ENCODE measurements around the gene REPS2. TPM values are rescaled to one million over a fixed set of nuclear protein-coding genes. Genes with fewer than 3 reads are reported as not detected.
A peak's percentile ranks its signal among the peaks of the same experiment; 100 is the strongest.

Gene REPS2
- total and polyA plus RNA-seq, 4 donors: 1.1 to 7.9 (median 4.0) TPM

DNA sequence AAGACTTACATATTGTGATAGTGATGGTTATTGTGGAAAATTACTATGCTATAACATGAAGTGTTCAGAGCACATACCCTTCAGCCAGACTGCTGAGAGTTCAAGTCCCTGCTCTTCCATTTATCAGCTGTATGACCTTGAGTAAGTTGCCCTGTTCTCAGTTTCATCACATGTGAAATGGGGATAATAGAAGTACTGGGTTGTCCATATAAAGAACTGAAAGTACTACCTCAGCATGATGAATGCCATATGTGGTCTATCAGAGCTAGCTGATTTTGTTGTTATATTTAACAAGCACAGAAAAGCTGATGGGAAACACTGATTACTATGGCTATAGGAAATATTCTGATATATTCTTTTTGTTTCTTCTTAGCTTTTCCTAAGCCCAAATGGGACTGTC lies 115.6 kb downstream of the REPS2 start:
- Histone ChIP-seq H3K4me3 (ENCODE audit: low read length in 2 of 2) (no peak overlapping the region), H3K4me1 (ENCODE audit: control insufficient read depth in 1 of 2, insufficient read depth in 2 of 2, low read length in 2 of 2) (no peaks in the 10 kb centered on the region), H3K36me3 (ENCODE audit: control insufficient read depth in 1 of 2, insufficient read depth in 2 of 2, low read length in 1 of 2) (no peaks in the 10 kb centered on the region), H3K27me3 (ENCODE audit: control insufficient read depth in 1 of 2, insufficient read depth in 2 of 2, low read length in 1 of 2) (no peaks in the 10 kb centered on the region), H3K27ac (ENCODE audit: low read depth in 1 of 2, low read length in 2 of 2) (no peak overlapping the region), H3K9me3 (ENCODE audit: control insufficient read depth, low read length) (no peaks in the 10 kb centered on the region)
- intact Hi-C loops (cut with DNase I): no loop called here
- no peak for DNase-seq
- no peak for ATAC-seq (ENCODE audit: low FRiP score)

DNA sequence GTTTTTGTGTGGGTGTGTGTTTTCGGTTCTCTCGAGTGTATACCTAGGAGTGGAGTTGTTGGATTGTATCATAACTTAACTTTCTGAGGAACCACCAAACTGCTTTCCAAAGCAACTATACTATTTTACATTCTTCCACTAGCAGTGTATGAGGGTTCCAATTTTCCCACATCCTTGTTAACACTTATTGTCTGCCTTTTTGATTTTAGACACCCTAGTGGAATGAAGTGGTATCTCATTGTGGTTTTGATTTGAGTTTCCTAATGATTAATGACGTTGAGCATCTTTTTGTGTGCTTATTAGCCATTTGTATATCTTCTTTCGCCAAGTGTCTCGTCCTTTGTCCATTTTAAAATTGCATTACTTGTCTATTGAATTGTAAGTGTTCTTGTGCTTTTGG lies 118.6 kb downstream of the REPS2 start:
- no peak overlapping the region for H3K27ac ChIP-seq (ENCODE audit: low read depth in 1 of 2, low read length in 2 of 2)
- ATAC-seq (ENCODE audit: low FRiP score): no peak
- no peak overlapping the region for H3K4me3 ChIP-seq (ENCODE audit: low read length in 2 of 2)
- intact Hi-C loops (cut with DNase I): no loop called here
- H3K36me3 ChIP-seq (ENCODE audit: control insufficient read depth in 1 of 2, insufficient read depth in 2 of 2, low read length in 1 of 2): no peaks in the 10 kb centered on the region
- no peaks in the 10 kb centered on the region for H3K4me1 ChIP-seq (ENCODE audit: control insufficient read depth in 1 of 2, insufficient read depth in 2 of 2, low read length in 2 of 2)
- no peaks in the 10 kb centered on the region for H3K27me3 ChIP-seq (ENCODE audit: control insufficient read depth in 1 of 2, insufficient read depth in 2 of 2, low read length in 1 of 2)
- no peak for DNase-seq
- WGBS, 2 donors: 90 to 96% methylated on average over 5 of the region's 5 CpGs
- no peaks in the 10 kb centered on the region for H3K9me3 ChIP-seq (ENCODE audit: control insufficient read depth, low read length)

DNA sequence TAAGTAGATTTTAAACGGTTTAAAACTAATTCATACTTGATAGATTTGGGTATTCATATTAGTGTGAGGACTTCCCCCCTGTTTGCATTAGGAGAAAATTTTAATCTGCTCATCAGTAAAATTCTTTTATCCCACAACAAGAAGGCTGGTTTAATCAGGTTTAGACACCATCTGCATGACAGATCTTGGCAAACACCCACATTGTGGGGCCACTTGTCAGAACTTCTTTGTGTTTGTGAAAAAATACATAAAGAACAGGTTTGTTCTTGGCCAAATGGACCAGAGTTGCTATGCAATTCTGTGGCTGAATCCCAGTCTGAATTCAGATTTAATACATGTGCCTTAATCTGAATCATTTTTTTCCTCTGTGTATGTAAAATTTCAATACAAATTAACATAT lies 121.1 kb downstream of the REPS2 start:
- no peaks in the 10 kb centered on the region for H3K4me1 ChIP-seq (ENCODE audit: control insufficient read depth in 1 of 2, insufficient read depth in 2 of 2, low read length in 2 of 2)
- ATAC-seq (ENCODE audit: low FRiP score) (no peak), DNase-seq (no peak)
- no peaks in the 10 kb centered on the region for H3K27me3 ChIP-seq (ENCODE audit: control insufficient read depth in 1 of 2, insufficient read depth in 2 of 2, low read length in 1 of 2)
- H3K9me3 ChIP-seq (ENCODE audit: control insufficient read depth, low read length): no peaks in the 10 kb centered on the region
- H3K36me3 ChIP-seq (ENCODE audit: control insufficient read depth in 1 of 2, insufficient read depth in 2 of 2, low read length in 1 of 2): no peaks in the 10 kb centered on the region
- intact Hi-C loops (cut with DNase I): no loop called here
- WGBS, 2 donors: 43 to 82% methylated on average over 1 of the region's 1 CpG
- no peak overlapping the region for H3K4me3 ChIP-seq (ENCODE audit: low read length in 2 of 2)
- H3K27ac ChIP-seq (ENCODE audit: low read depth in 1 of 2, low read length in 2 of 2): no peak overlapping the region

DNA sequence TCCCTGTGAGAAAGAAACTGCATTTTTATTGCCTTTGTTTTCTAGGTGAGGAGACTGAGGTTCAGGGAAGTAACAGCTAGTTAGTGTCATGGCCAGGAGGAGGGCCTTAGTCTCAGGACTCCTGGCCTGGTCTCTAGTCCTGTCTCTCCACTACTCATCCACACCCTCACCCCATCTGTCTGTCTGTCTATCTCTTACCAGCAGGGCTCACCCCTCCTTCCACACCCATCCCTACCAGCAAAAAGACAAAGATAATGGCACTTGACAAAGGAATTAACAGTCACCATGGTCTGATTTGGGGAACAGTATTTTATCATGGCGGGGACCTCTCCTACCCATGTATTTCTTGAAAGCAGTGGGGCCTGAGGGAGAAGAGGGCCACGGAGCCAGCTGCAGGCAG lies 125.8 kb downstream of the REPS2 start:
- no peak for DNase-seq
- intact Hi-C loops (cut with DNase I): no loop called here
- Histone ChIP-seq H3K27me3 (ENCODE audit: control insufficient read depth in 1 of 2, insufficient read depth in 2 of 2, low read length in 1 of 2) (no peaks in the 10 kb centered on the region), H3K4me3 (ENCODE audit: low read length in 2 of 2) (no peak overlapping the region), H3K36me3 (ENCODE audit: control insufficient read depth in 1 of 2, insufficient read depth in 2 of 2, low read length in 1 of 2) (no peaks in the 10 kb centered on the region), H3K4me1 (ENCODE audit: control insufficient read depth in 1 of 2, insufficient read depth in 2 of 2, low read length in 2 of 2) (no peaks in the 10 kb centered on the region), H3K27ac (ENCODE audit: low read depth in 1 of 2, low read length in 2 of 2) (peak overlapping the region in 1 of 2 donors; percentile 25), H3K9me3 (ENCODE audit: control insufficient read depth, low read length) (no peaks in the 10 kb centered on the region)
- no peak for ATAC-seq (ENCODE audit: low FRiP score)
- 57 to 100% methylated on average over 2 of the region's 2 CpGs for WGBS, 2 donors

DNA sequence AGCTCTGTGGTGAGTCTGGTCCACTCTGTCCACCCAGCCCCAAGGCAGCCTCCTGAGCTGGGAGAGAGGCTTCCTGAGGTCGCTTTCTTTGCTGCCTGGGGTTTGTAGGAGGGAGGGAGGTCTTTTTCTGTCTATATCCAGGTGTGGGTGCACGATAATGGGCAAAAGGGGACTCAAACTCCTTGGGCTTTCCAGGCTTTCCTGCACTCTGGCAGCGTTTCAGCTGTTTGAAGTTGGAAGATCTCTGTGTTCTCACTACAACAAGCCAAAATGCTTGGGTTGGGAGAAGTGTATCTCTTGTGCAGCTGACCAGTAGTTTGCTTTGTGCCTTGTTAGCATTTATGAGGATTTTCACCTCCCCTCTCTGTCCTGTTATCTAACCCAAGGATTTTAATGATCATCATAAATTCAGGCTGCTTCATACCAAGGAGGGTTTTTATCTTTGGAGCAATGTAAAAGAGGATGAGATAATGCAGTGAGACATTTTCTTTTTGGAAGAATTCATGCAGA lies 126.3 kb downstream of the REPS2 start:
- H3K27me3 ChIP-seq (ENCODE audit: control insufficient read depth in 1 of 2, insufficient read depth in 2 of 2, low read length in 1 of 2): no peaks in the 10 kb centered on the region
- no peaks in the 10 kb centered on the region for H3K36me3 ChIP-seq (ENCODE audit: control insufficient read depth in 1 of 2, insufficient read depth in 2 of 2, low read length in 1 of 2)
- H3K27ac ChIP-seq (ENCODE audit: low read depth in 1 of 2, low read length in 2 of 2): peak overlapping the region in 1 of 2 donors; percentile 25
- H3K4me1 ChIP-seq (ENCODE audit: control insufficient read depth in 1 of 2, insufficient read depth in 2 of 2, low read length in 2 of 2): no peaks in the 10 kb centered on the region
- no peak for ATAC-seq (ENCODE audit: low FRiP score)
- H3K9me3 ChIP-seq (ENCODE audit: control insufficient read depth, low read length): no peaks in the 10 kb centered on the region
- DNase-seq: no peak
- no peak overlapping the region for H3K4me3 ChIP-seq (ENCODE audit: low read length in 2 of 2)
- WGBS, 2 donors: 45 to 68% methylated on average over 3 of the region's 3 CpGs
- intact Hi-C loops (cut with DNase I): no loop called here

DNA sequence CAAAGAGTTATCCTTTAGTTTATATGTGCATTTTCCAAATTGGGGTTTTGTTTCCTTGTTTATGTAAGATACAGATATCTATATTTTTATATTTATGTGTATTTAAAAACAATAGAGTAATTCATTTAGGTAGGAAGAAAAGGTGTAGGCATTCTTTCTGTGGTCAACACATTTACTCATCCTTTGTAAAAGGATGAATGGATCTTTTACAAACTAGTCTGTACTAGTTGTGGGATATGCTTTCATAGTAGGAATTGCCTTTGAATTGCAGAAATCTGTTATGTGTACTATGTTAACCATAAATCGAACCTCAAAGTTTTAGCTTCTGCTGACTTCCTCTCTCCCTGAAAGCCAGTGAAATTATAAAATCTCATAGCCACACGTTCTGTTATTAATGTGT lies 128.5 kb downstream of the REPS2 start:
- H3K9me3 ChIP-seq (ENCODE audit: control insufficient read depth, low read length): no peaks in the 10 kb centered on the region
- H3K4me3 ChIP-seq (ENCODE audit: low read length in 2 of 2): no peak overlapping the region
- intact Hi-C loops (cut with DNase I): loop anchor here in 1 of 2 donors (5.0 kb wide), 1 partner anchor 662 kb away; the partner anchor contains the start of gene SCML1
- ATAC-seq (ENCODE audit: low FRiP score) (no peak), DNase-seq (no peak)
- no peaks in the 10 kb centered on the region for H3K36me3 ChIP-seq (ENCODE audit: control insufficient read depth in 1 of 2, insufficient read depth in 2 of 2, low read length in 1 of 2)
- no peaks in the 10 kb centered on the region for H3K27me3 ChIP-seq (ENCODE audit: control insufficient read depth in 1 of 2, insufficient read depth in 2 of 2, low read length in 1 of 2)
- H3K27ac ChIP-seq (ENCODE audit: low read depth in 1 of 2, low read length in 2 of 2): no peak overlapping the region
- 43 to 57% methylated on average over 2 of the region's 2 CpGs for WGBS, 2 donors
- H3K4me1 ChIP-seq (ENCODE audit: control insufficient read depth in 1 of 2, insufficient read depth in 2 of 2, low read length in 2 of 2): peaks cover 2 to 4% of the 10 kb centered on the region in 2 donors

DNA sequence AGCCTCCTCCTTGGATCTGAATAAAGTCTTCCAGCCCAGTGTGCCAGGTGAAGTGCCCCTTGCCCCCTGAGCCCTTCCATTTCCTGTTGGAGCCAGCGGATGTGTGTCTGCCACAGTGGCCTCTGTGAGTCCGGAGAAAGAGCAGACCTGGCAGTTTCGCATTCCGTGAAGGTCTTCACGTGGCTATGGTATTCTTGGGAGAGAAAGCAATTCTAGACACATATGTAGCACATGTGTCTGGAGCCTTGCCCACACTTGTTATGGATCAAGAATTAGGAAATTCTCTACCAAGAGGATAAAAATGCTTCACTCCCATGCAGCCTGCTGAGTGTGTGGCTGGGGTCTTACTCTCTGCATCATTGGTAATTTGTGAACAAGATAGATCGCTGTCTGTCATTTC lies 130.9 kb downstream of the REPS2 start:
- no peaks in the 10 kb centered on the region for H3K9me3 ChIP-seq (ENCODE audit: control insufficient read depth, low read length)
- ATAC-seq (ENCODE audit: low FRiP score) (no peak), DNase-seq (no peak)
- H3K36me3 ChIP-seq (ENCODE audit: control insufficient read depth in 1 of 2, insufficient read depth in 2 of 2, low read length in 1 of 2): no peaks in the 10 kb centered on the region
- H3K4me3 ChIP-seq (ENCODE audit: low read length in 2 of 2): no peak overlapping the region
- H3K4me1 ChIP-seq (ENCODE audit: control insufficient read depth in 1 of 2, insufficient read depth in 2 of 2, low read length in 2 of 2): peaks cover 4% of the 10 kb centered on the region in 2 donors
- peak overlapping the region; percentile 1 to 97 for H3K27ac ChIP-seq (ENCODE audit: low read depth in 1 of 2, low read length in 2 of 2)
- no peaks in the 10 kb centered on the region for H3K27me3 ChIP-seq (ENCODE audit: control insufficient read depth in 1 of 2, insufficient read depth in 2 of 2, low read length in 1 of 2)
- intact Hi-C loops (cut with DNase I): loop anchor here in 1 of 2 donors (5.0 kb wide), 1 partner anchor 660 kb away; the partner anchor contains the start of gene SCML1
- 62 to 75% methylated on average over 6 of the region's 6 CpGs for WGBS, 2 donors

DNA sequence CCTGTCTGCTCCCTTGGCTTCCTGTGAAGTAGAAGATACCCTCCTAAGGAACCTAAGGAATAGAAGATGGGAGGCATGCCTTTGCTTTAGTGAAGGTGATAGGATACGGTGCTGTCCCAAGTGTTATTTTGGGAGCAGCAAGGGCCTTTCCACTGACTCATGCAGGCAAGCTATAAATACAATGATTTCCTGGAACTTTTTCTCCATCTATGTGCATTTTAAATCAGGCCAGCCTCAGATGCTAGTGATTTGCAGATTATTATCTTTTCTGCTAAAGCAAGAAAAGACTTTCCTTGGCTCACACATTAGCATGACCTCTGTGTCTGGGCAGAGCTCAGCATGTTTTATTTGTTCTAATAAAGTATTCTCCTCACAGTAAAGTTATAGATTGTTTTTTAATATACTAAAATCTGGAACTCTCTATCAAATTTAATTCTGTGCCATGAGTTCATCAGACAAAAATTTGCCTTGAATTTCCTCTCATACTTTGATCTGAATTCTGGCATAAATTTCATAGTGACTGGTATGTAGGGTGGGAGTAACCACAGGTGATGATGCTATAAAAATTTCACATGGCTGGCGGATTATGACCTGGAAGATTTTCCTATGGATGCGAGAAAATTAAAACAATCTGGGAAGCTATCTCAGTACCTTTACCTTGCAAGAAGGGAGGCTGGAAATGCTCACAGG lies 131.7 kb downstream of the REPS2 start:
- 9 to 34% methylated on average over 3 of the region's 3 CpGs for WGBS, 2 donors
- DNase-seq (no peak), ATAC-seq (ENCODE audit: low FRiP score) (peak; percentile 44)
- no peak overlapping the region for H3K4me3 ChIP-seq (ENCODE audit: low read length in 2 of 2)
- no peaks in the 10 kb centered on the region for H3K36me3 ChIP-seq (ENCODE audit: control insufficient read depth in 1 of 2, insufficient read depth in 2 of 2, low read length in 1 of 2)
- H3K27ac ChIP-seq (ENCODE audit: low read depth in 1 of 2, low read length in 2 of 2): peak overlapping the region; percentile 80 to 97
- peaks cover 4% of the 10 kb centered on the region in 2 donors for H3K4me1 ChIP-seq (ENCODE audit: control insufficient read depth in 1 of 2, insufficient read depth in 2 of 2, low read length in 2 of 2)
- H3K9me3 ChIP-seq (ENCODE audit: control insufficient read depth, low read length): no peaks in the 10 kb centered on the region
- intact Hi-C loops (cut with DNase I): loop anchor here in 1 of 2 donors (5.0 kb wide), 1 partner anchor 659 kb away; the partner anchor contains the start of gene SCML1
- no peaks in the 10 kb centered on the region for H3K27me3 ChIP-seq (ENCODE audit: control insufficient read depth in 1 of 2, insufficient read depth in 2 of 2, low read length in 1 of 2)

DNA sequence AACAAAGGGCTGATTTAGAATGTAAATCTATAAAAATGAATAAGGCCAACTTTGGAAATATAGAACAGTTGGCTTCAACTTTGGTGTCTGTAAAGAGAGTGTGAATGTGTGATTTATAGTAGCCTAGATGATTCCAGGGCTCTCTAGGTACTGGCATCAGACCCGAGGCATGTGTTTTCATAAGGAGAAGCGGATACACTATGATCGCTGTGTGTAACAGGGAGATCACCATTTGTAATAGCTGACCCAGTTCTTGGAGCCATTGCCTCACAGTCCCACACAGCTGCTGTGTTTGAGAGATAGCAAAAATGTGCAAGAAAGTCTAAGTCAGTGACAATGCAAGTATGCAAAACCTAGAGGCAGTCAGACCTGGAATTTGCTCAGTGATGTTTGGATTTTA lies 135.1 kb downstream of the REPS2 start:
- Histone ChIP-seq H3K9me3 (ENCODE audit: control insufficient read depth, low read length) (no peaks in the 10 kb centered on the region), H3K4me3 (ENCODE audit: low read length in 2 of 2) (no peak overlapping the region), H3K4me1 (ENCODE audit: control insufficient read depth in 1 of 2, insufficient read depth in 2 of 2, low read length in 2 of 2) (peaks cover 4% of the 10 kb centered on the region in 2 donors), H3K36me3 (ENCODE audit: control insufficient read depth in 1 of 2, insufficient read depth in 2 of 2, low read length in 1 of 2) (no peaks in the 10 kb centered on the region), H3K27ac (ENCODE audit: low read depth in 1 of 2, low read length in 2 of 2) (no peak overlapping the region), H3K27me3 (ENCODE audit: control insufficient read depth in 1 of 2, insufficient read depth in 2 of 2, low read length in 1 of 2) (no peaks in the 10 kb centered on the region)
- WGBS, 2 donors: 24 to 44% methylated on average over 3 of the region's 3 CpGs
- no peak for DNase-seq
- no peak for ATAC-seq (ENCODE audit: low FRiP score)
- intact Hi-C loops (cut with DNase I): no loop called here

All from aorta (tissue), 5 donors.